ENCODE data around the gene KCNH3.
A peak's percentile ranks its signal among the peaks of the same experiment; 100 is the strongest.
"Not testable (repeated sequence)": the region's sequence is repeated elsewhere in the genome, so short reads cannot be mapped to it uniquely, and the experiment has no call there.

The KCNH3 gene

GRCh38 chr12:49538510-49539403 is at the start of gene KCNH3:
TSS of gene KCNH3 (plus strand) at chr12:49539030. CDS start at chr12:49539417, 387 bp downstream.
- DNase-seq (ENCODE audit: low read depth), result peak; percentile 67

GRCh38 chr12:49489154-49489553 is 49.7 kb upstream of the KCNH3 start:
- DNase-seq (ENCODE audit: low read depth), result no peak

- no peak for DNase-seq (ENCODE audit: low read depth)
Observed at GRCh38 chr12:49489720-49490119, 49.1 kb upstream of the KCNH3 start.

GRCh38 chr12:49491823-49492222 is 47.0 kb upstream of the KCNH3 start:
- DNase-seq (ENCODE audit: low read depth), result no peak

GRCh38 chr12:49493900-49494299 is 44.9 kb upstream of the KCNH3 start:
- DNase-seq (ENCODE audit: low read depth), result no peak

GRCh38 chr12:49496417-49497360 is 42.1 kb upstream of the KCNH3 start:
- no peak for DNase-seq (ENCODE audit: low read depth)

- no peak for DNase-seq (ENCODE audit: low read depth)
Observed at GRCh38 chr12:49501895-49502294, 36.9 kb upstream of the KCNH3 start.

- DNase-seq (ENCODE audit: low read depth), result no peak
Observed at GRCh38 chr12:49502590-49502989, 36.2 kb upstream of the KCNH3 start.

- DNase-seq (ENCODE audit: low read depth), result no peak
Observed at GRCh38 chr12:49503674-49504180, 35.1 kb upstream of the KCNH3 start.

GRCh38 chr12:49505672-49506071 is 33.2 kb upstream of the KCNH3 start:
- no peak for DNase-seq (ENCODE audit: low read depth)

- DNase-seq (ENCODE audit: low read depth), result no peak
Observed at GRCh38 chr12:49507139-49507538, 31.7 kb upstream of the KCNH3 start.

GRCh38 chr12:49509681-49510080 is 29.1 kb upstream of the KCNH3 start:
- DNase-seq (ENCODE audit: low read depth), result not testable (repeated sequence)

- no peak for DNase-seq (ENCODE audit: low read depth)
Observed at GRCh38 chr12:49511410-49511809, 27.4 kb upstream of the KCNH3 start.

- DNase-seq (ENCODE audit: low read depth), result no peak
Observed at GRCh38 chr12:49512546-49512945, 26.3 kb upstream of the KCNH3 start.

GRCh38 chr12:49515266-49515665 is 23.6 kb upstream of the KCNH3 start:
- DNase-seq (ENCODE audit: low read depth), result no peak

- DNase-seq (ENCODE audit: low read depth), result no peak
Observed at GRCh38 chr12:49518914-49519573, 19.8 kb upstream of the KCNH3 start.

GRCh38 chr12:49519574-49519936 is 19.3 kb upstream of the KCNH3 start:
- DNase-seq (ENCODE audit: low read depth), result no peak

- no peak for DNase-seq (ENCODE audit: low read depth)
Observed at GRCh38 chr12:49521389-49521788, 17.4 kb upstream of the KCNH3 start.

- no peak for DNase-seq (ENCODE audit: low read depth)
Observed at GRCh38 chr12:49524660-49525324, 14.0 kb upstream of the KCNH3 start.

- DNase-seq (ENCODE audit: low read depth), result no peak
Observed at GRCh38 chr12:49525942-49526341, 12.9 kb upstream of the KCNH3 start.

- DNase-seq (ENCODE audit: low read depth), result no peak
Observed at GRCh38 chr12:49527361-49528130, 11.3 kb upstream of the KCNH3 start.
